KOPT-K1 (cell line): ENCODE measurements around the gene RYR2.

Experiments used
- H3K27ac ChIP-seq: fragments of 200-600 bp; sonication (generic); 2 replicates; pipeline ENCODE4 v1.5.1; 2016; ENCODE audit warnings: antibody characterized with exemption, mild to moderate bottlenecking, low read depth, low read length; ENCODE audit not compliant: poor library complexity, severe bottlenecking
- H3K36me3 ChIP-seq: fragments of 200-600 bp; sonication (generic); 2 replicates; pipeline ENCODE4 v1.5.1; 2017; ENCODE audit warnings: antibody characterized with exemption, mild to moderate bottlenecking, low read length, moderate library complexity; ENCODE audit not compliant: insufficient read depth
- H3K9me3 ChIP-seq: fragments of 200-600 bp; sonication (generic); 2 replicates; pipeline ENCODE4 v1.5.1; 2017; ENCODE audit warnings: antibody characterized with exemption, low read length, mild to moderate bottlenecking; ENCODE audit not compliant: insufficient read depth, poor library complexity, severe bottlenecking

RYR2 gene

DNA sequence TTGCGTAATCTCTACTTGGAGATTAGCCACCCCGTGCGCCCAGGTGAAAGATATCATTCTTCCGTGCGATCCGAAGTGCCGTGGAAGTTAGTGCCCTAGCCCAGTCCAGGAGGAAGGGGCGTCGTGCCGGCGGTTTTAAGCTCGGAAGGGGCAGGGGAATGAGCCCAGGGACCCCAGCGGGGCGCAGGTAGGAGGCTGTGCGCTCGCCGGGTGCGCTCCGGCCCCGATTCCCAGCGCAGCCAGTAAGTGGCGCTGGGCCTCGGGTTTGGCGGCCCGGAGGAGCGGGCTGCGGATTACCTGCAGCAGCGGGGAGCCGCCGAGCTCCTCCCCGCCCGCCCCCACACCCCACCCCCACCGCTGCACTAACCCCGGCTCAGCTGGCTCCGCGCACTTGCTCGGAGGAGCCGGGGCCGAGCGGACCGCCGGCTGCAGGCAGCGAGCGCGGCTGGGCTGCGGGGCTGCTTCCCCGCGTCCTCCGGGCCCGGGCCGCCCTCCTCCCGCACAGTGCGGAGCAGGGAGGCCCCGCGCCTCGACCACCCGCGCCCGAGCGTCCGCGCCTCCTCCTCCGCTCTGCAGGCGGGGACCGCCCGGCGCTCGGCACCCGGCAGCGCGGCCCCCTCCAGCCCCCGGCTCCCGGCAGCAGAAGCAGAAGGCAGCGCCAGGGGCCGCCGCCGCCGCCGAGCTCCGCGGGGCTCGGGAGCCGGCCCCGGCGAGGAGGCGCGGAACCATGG is at the start of gene RYR2:
RYR2 (plus strand) TSS at position 390 of the 731 bp plus-strand sequence; CDS start at position 728, 338 bp downstream.
- no peaks in the 10 kb centered on the region for H3K9me3 ChIP-seq
- H3K27ac ChIP-seq: no peak within 1 kb of the TSS
- H3K36me3 ChIP-seq: no peaks in the 10 kb centered on the region

DNA sequence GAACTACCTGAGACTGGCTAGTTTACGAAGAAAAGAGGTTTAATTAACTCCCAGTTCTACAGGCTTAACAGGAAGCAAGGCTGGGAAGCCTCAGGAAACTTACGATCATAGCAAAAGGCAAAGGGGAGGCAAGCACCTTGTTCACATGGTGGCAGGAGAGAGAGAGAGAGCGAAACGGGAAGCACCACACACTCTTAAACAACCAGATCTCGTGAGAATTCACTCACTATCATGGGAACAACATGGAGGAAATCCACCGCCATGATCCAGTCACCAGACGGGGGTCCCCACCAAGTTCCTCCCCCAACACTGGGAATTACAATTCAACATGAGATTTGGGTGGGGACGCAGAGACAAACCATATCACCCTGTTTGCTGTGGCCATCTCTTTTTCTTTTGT is 49.5 kb upstream of the RYR2 start:
- Histone ChIP-seq H3K36me3 (no peaks in the 10 kb centered on the region), H3K27ac (no peak overlapping the region), H3K9me3 (peaks cover 5% of the 10 kb centered on the region)

DNA sequence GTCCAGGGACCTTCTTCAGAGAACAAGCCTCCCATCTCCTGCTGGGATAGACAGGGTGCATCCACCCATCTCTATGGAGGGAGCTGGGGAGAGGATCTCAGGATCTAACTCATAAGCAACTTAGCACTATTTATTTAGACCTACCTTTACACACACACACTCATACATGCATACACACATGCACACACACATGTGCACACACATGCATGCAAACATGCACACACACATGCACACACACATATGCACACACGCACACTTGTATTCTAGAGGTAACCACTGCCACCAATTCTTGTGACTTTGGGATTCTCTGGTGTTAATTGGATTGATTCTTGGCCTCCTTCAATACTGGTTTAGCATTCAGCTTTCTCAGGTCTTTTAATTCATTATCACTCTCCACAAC is 47.5 kb upstream of the RYR2 start:
- H3K9me3 ChIP-seq: no peaks in the 10 kb centered on the region
- no peak overlapping the region for H3K27ac ChIP-seq
- H3K36me3 ChIP-seq: no peaks in the 10 kb centered on the region

DNA sequence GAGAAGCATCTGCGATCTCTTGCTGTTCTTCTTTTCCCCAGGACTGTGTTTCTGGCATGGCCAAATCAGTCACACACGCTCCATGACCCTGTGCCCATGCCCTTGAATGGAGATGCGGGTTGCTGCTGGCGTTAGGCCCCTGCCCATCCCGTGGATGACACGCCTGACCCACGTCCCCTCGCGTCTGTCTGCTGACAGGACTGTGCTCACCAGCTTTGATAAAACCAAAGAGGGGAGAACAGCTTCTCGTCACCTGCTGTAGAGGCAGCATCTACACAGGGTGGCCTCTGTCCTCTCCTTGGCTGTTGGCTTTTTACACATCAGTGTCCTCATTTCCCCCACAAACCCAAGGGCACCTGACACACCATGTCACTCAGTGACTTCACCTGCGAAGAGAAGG is 44.6 kb upstream of the RYR2 start:
- H3K9me3 ChIP-seq: no peaks in the 10 kb centered on the region
- H3K36me3 ChIP-seq: no peaks in the 10 kb centered on the region
- H3K27ac ChIP-seq: no peak overlapping the region

- Histone ChIP-seq H3K27ac (no peak overlapping the region), H3K36me3 (no peaks in the 10 kb centered on the region)
Observed at GRCh38 chr1:236997882-236998281, 44.1 kb upstream of the RYR2 start.

DNA sequence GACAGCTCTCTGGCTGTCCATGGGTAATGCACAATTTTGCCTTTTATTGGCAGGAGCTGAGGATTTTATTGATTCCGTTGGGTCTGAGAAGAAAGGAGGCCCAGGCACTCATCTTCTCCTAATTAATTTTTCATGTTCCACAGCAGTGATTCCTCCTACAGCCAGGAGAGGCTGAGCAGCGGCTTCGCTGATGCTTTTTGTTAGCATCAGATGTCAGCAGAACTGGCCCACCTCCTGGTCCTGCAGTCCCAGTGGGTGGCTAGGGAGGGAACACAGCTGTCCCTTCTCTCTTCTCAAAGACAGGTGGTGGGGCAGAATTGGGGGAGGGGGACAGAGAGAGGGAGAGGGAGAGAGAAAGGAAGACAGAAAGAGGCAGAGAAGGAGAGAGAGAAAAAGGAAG is 43.4 kb upstream of the RYR2 start:
- H3K36me3 ChIP-seq: no peaks in the 10 kb centered on the region
- no peaks in the 10 kb centered on the region for H3K9me3 ChIP-seq
- H3K27ac ChIP-seq: no peak overlapping the region

More at GRCh38 chr1:236997882-236998281, 44.1 kb upstream of the RYR2 start:
- H3K9me3 ChIP-seq: no peaks in the 10 kb centered on the region

- H3K27ac ChIP-seq: no peak overlapping the region
- H3K9me3 ChIP-seq: no peaks in the 10 kb centered on the region
- no peaks in the 10 kb centered on the region for H3K36me3 ChIP-seq
Observed at GRCh38 chr1:237000191-237000590, 41.8 kb upstream of the RYR2 start.

DNA sequence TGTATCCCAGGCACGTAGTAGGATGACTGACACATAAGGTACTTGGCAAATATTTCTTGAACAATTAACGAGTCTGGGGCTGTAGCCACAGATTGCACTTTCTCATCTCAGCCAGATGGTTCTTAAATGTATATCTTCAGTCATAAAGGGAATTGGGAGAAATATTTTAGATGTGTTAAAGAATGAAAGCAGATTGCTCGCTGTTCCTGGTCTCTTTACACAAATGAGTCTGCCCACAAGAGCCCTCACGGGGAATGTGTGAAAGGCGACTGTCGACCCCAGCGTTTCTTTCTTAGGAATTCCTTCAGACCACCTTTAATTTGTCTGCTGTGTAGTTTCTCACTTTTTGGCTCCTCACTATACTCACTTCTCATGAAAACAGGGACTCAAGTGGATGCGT is 38.5 kb upstream of the RYR2 start:
- no peaks in the 10 kb centered on the region for H3K9me3 ChIP-seq
- H3K27ac ChIP-seq: no peak overlapping the region
- no peaks in the 10 kb centered on the region for H3K36me3 ChIP-seq

DNA sequence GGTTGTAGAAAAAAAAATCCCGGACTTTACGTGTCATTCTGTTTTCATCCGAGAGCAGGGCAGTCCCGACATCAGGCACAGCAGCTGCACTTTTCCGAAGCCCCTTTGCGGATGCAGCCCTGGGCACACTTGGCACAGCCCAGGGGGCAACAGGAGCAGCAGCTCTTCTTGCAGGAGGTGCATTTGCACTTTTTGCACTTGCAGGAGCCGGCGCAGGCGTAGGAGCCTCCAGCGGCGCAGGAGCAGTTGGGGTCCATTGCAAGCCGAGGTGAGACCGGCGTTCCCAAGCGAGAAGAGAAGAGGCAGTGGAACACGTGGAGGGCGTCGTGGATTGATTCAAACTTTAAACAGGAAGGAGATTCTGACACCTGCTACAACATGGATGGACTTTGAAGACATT is 37.9 kb upstream of the RYR2 start, which contains the start of gene MT1HL1:
MT1HL1 (minus strand) TSS at position 326 of the 400 bp plus-strand sequence; CDS start at position 257, 69 bp downstream.
- Histone ChIP-seq H3K9me3 (no peaks in the 10 kb centered on the region), H3K27ac (no peak within 1 kb of the TSS), H3K36me3 (no peaks in the 10 kb centered on the region)

DNA sequence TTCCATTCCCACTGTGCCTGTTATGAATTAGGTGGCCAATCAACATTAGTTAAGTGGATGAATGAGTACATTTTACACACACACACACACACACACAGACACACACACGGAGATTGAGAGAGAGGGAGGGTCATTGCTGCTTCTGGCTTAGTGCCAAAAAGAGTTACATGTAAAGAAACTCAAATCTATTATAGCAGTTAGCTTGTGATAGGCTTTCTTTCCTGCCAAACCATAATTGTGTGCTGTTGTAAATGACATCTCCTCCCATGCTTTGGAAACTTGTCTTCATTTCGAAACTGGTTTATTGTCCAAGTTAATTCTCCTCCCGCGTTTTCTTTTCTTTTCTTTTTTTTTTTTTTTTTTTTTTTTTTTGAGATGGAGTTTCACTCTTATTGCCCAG is 36.3 kb upstream of the RYR2 start:
- no peaks in the 10 kb centered on the region for H3K36me3 ChIP-seq
- no peak overlapping the region for H3K27ac ChIP-seq
- H3K9me3 ChIP-seq: no peaks in the 10 kb centered on the region

DNA sequence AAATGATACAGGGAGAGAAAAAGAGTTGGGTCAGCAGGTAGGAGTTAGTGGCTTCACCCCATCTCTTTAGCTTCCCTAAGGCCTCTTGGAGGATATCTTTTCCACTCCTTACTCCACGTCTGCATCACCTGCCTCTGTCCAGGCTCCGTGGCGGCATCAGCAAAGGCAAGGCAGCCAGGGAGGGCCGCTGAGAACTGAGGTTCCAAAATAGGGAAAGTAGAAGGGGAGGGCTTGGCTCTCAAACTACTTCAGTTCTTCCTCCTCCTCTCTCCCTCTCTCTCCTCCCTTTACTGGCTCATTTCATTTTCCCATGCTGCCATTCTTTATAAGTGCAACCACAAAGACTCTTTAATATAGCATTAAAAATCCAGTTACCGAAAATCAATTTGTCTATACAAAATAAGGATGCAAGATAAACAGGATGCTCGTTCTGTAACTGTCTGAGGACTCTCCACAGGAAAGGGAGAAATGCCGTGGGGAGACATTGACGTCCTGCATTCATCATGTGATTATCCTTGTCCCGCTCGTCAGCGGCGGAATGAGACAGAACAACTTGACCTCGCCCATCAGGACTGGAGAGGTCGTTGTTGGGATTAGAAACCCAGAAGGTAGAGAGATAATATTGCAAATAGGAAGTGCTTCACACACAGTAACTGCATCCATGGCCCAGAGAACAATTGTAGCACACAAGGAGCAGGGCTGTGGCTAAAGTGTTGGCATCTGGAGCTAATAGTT is 34.7 kb upstream of the RYR2 start:
- no peaks in the 10 kb centered on the region for H3K36me3 ChIP-seq
- H3K9me3 ChIP-seq: no peaks in the 10 kb centered on the region
- H3K27ac ChIP-seq: no peak overlapping the region

- H3K9me3 ChIP-seq: no peaks in the 10 kb centered on the region
- H3K36me3 ChIP-seq: no peaks in the 10 kb centered on the region
- no peak overlapping the region for H3K27ac ChIP-seq
Observed at GRCh38 chr1:237009611-237010010, 32.4 kb upstream of the RYR2 start.

DNA sequence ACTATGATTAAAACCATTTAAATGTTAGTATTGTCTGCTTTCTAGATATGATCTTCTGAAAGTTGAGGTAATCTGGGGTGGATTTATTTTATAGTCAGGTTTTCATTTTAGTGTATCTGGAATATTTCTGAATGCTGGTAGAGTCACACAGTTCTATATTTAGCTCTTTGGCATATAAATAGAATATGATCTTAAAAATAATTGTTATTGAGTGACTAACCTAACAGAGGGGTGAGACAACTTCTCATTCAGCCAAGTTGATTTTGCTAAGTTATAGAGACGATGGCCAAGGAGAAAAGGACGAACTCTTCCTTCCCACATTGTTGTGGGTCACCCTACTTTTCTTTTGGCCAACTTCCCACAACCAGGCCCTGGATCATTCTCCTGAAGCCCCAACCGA is 30.6 kb upstream of the RYR2 start:
- Histone ChIP-seq H3K36me3 (no peaks in the 10 kb centered on the region), H3K27ac (no peak overlapping the region), H3K9me3 (no peaks in the 10 kb centered on the region)

- H3K36me3 ChIP-seq: no peaks in the 10 kb centered on the region
- no peaks in the 10 kb centered on the region for H3K9me3 ChIP-seq
- H3K27ac ChIP-seq: no peak overlapping the region
Observed at GRCh38 chr1:237012361-237012760, 29.6 kb upstream of the RYR2 start.

GRCh38 chr1:237012788-237013383 is 29.1 kb upstream of the RYR2 start:
- H3K9me3 ChIP-seq: no peaks in the 10 kb centered on the region
- no peaks in the 10 kb centered on the region for H3K36me3 ChIP-seq
- no peak overlapping the region for H3K27ac ChIP-seq
